ENCODE data around the gene PDCD11. TPM values are rescaled to one million over a fixed set of nuclear protein-coding genes. Genes with fewer than 3 reads are reported as not detected.
A peak's percentile ranks its signal among the peaks of the same experiment; 100 is the strongest.
"Not testable (repeated sequence)": the region's sequence is repeated elsewhere in the genome, so short reads cannot be mapped to it uniquely, and the experiment has no call there.

PDCD11 gene
- total and polyA plus RNA-seq, 12 donors, result 9.4 to 16.9 (median 12.7) TPM

DNA sequence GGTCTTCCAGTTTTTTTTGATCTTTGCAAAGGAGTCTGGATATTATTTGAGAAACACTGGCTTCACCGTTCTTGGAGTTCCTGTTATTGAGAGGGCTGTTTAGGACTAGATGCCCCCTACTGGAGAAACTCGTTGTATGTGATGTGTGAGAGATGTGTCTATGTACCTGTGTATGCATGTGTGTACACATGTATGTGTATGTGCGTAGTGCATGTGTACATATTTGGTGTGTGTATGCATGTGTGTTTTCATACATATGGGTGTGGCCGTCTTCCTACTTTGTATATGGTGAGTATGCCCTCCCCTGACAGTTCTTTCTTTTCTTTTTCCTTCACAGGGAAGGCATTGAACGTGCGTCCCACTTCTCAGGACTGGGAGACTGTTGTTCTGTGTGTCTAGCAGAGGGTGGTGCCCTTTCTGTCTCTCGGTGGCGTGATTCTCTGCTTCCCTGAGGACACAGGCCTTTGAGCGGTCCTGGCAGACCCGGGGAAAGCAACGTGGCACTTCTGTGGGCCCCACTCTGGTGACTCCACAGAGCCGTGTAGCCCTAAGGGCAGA is 85.6 kb downstream of the PDCD11 start:
- H3K36me3 ChIP-seq, result no peaks in the 10 kb centered on the region
- peaks cover 0 to 17% (median 3%) of the 10 kb centered on the region in 9 donors for H3K4me1 ChIP-seq
- peak; percentile 46 to 79 (median 70) for TF ChIP-seq CTCF (IDR thresholded peaks at IDR 0.05)
- H3K4me3 ChIP-seq, result no peak overlapping the region
- no peak overlapping the region for H3K27ac ChIP-seq
- intact Hi-C loops (cut with DNase I), result loop anchor here in 5 of 10 donors (1.0 to 5.0 kb wide), 4 partner anchors 65 to 66 kb away; no protein-coding TSS in a partner anchor
- H3K27me3 ChIP-seq, result no peaks in the 10 kb centered on the region
- 59 to 66% methylated on average over 12 of the region's 12 CpGs for WGBS, 2 donors
- H3K9me3 ChIP-seq, result no peaks in the 10 kb centered on the region
- peak in 6 of 8 donors; percentile 46 to 70 (median 60) for ATAC-seq
- peak in 1 of 2 donors; percentile 61 for DNase-seq

- H3K9me3 ChIP-seq; DNase-seq; H3K27me3 ChIP-seq; ATAC-seq; H3K4me3 ChIP-seq; H3K36me3 ChIP-seq; intact Hi-C loops (cut with DNase I); H3K27ac ChIP-seq: not testable (repeated sequence)
- 86 to 89% methylated on average over 8 of the region's 8 CpGs for WGBS, 2 donors
- H3K4me1 ChIP-seq, result peaks cover 0 to 10% (median 0%) of the 10 kb centered on the region in 9 donors
Measured at GRCh38 chr10:103486635-103487409, 90.4 kb downstream of the PDCD11 start.

- H3K4me1 ChIP-seq, result peaks cover 0 to 15% (median 4%) of the 10 kb centered on the region in 9 donors
- intact Hi-C loops (cut with DNase I), result no loop called here
- no peak overlapping the region for H3K4me3 ChIP-seq
- ATAC-seq (no peak), DNase-seq (no peak)
- peaks cover 0 to 4% (median 0%) of the 10 kb centered on the region in 7 donors for H3K27me3 ChIP-seq
- TF ChIP-seq CTCF (IDR thresholded peaks at IDR 0.05), result no peak
- H3K36me3 ChIP-seq, result no peaks in the 10 kb centered on the region
- H3K27ac ChIP-seq, result no peak overlapping the region
- H3K9me3 ChIP-seq, result no peaks in the 10 kb centered on the region
- WGBS, 2 donors, result 89 to 91% methylated on average over 2 of the region's 2 CpGs
Measured at GRCh38 chr10:103487410-103487708, 90.9 kb downstream of the PDCD11 start.

GRCh38 chr10:103490986-103491314 is 94.5 kb downstream of the PDCD11 start:
- Histone ChIP-seq H3K27ac (no peak overlapping the region), H3K4me1 (peaks cover 3 to 29% (median 19%) of the 10 kb centered on the region in 9 donors), H3K9me3 (no peaks in the 10 kb centered on the region), H3K36me3 (no peaks in the 10 kb centered on the region), H3K4me3 (no peak overlapping the region), H3K27me3 (peaks cover 0 to 40% (median 22%) of the 10 kb centered on the region in 7 donors)
- TF ChIP-seq CTCF (IDR thresholded peaks at IDR 0.05), result no peak
- intact Hi-C loops (cut with DNase I), result no loop called here
- DNase-seq, result no peak
- 94 to 100% methylated on average over 1 of the region's 1 CpG for WGBS, 2 donors
- ATAC-seq, result peak in 1 of 8 donors; percentile 20
